Nasal cavity respiratory epithelium epithelial cell of viscerocranial mucosa (primary cell): ENCODE data around the gene NDUFS6. TPM values are rescaled to one million over a fixed set of nuclear protein-coding genes. Genes with fewer than 3 reads are reported as not detected.

Source experiments
- total RNA-seq: library from RNA; depleted of rRNA; stranded (reverse); fragments of >200 nt; gene quantifications from 2 replicates; pipeline ENCODE4 v1.2.3, GENCODE V29; 2014

The NDUFS6 gene
- total RNA-seq: 37.1 and 47.2 TPM in 2 replicates

GRCh38 chr5:1801222-1801966, at the start of gene NDUFS6:
Gene NDUFS6 (plus strand): TSS chr5:1801407. CDS start chr5:1801418, 11 bp downstream.

DNA sequence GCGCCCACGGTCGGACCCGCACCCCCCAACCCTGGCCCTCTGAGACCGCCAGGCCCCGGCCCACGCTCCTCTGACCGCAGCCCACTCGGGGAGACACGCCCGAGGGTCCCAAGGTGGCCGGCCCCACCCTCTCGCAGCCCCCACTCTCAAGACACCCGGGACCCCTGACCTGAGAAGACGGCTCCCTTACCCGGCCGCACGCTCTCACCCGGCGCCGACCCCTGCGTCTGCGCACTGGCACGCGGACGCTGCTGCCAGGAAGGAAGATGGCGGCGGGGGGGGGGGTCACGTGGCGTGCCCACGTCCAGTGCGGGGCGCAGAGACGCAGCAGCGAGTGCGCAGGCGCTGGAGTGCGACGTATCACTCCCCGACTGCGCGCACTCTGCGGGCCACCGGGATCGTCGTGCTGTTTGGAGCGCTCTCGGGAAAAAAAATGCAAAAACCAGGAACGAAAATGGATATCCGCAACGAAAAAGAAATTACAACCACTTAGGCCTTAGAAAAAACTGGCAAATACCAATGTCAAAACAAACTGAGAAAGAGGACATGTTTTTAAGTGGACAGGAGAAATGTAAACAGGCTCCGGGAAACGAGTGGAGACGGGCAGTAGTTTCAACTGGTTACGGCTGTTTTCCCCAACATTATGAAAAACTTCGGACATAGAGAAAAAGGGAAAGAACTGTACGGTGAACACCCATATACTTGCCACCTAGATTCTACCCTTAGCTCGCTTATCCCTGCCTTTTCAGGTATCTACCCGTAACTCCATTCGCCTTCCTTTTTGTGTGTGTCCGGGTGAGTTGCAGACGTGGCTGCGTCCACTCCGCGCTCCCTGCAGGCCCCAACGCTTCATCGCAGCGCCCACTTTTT, 1.4 kb upstream of the NDUFS6 start, which contains the start of gene MRPL36:
MRPL36 (minus strand) TSS at position 236 of the 870 bp plus-strand sequence. CDS start 902 bp downstream, outside the sequence.

Other genes with a start within 250 kb of the NDUFS6 start
- gene MRPL36, start 1.6 kb upstream of the NDUFS6 start, total RNA-seq: 60.9 and 87.8 TPM in 2 replicates
- gene IRX4, start 81.5 kb downstream of the NDUFS6 start, total RNA-seq: 0.07 and 4.8 TPM in 2 replicates